HL-60 (cell line): ENCODE data around the gene MOCS1.

ENCODE experiments used
- GABPA ChIP-seq: IDR thresholded peaks from 2 replicates; pipeline ENCODE4 v1.6.1; 2012; ENCODE audit warnings: low read depth
- POLR2AphosphoS5 ChIP-seq: IDR thresholded peaks from 2 replicates; pipeline ENCODE4 v1.6.1; 2012; ENCODE audit warnings: low read depth
- SPI1 ChIP-seq: IDR thresholded peaks from 2 replicates; pipeline ENCODE4 v1.6.1; 2012; ENCODE audit warnings: low read depth, mild to moderate bottlenecking, borderline replicate concordance
- TF ChIP-seq, protein P1 (sequence below): IDR thresholded peaks from one replicate; pipeline ENCODE4 v1.5.1; 2011; ENCODE audit warnings: low read length, control low read depth, inconsistent platforms; ENCODE audit not compliant: insufficient read depth
- TF ChIP-seq, protein P2 (sequence below): IDR thresholded peaks from 2 replicates; pipeline ENCODE4 v1.6.1; 2012; ENCODE audit warnings: low read depth; ENCODE audit not compliant: insufficient replicate concordance

DNA sequence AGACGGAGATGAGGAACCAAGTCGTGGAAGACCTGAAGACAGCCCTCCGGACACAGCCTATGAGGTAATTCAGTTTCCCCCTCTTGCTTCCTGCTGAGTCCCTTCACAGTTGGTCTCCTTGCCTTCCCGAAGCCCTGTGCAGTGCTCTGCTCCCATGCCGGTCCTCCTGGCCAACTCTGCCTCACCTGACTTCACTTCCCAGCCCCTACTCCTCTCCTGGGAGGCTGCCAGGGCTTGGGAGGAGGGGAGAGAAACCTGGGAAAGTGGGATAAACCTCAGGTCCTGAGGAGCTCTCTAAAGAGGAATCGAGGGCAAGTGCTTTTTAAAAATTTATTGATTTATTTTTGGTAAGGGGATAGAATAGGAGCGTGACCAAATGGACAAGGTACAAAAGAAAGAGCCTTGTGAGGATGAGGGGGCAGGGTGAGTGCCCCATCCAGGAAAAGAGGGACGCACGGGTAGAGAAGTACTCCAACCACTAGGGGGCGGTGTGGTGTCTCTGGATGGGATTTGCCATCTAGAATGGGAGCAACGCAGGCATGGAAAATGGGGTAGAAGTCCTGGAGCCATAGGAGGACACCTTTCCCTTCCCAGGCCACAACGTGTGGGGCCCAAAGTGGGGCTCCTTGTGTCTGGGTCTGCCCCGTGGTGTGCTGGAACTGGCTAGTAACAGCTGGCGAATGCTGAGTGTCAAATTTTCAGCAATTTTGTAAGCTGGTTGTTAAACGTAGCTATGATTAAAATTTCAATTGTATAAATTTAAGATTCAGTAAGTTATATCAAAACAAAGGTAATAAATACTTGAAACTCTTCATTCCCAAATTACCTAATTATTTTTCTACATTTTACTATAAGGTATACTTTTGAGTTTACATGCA lies 69.0 kb downstream of the MOCS1 start:
- TF ChIP-seq, protein P1, sequence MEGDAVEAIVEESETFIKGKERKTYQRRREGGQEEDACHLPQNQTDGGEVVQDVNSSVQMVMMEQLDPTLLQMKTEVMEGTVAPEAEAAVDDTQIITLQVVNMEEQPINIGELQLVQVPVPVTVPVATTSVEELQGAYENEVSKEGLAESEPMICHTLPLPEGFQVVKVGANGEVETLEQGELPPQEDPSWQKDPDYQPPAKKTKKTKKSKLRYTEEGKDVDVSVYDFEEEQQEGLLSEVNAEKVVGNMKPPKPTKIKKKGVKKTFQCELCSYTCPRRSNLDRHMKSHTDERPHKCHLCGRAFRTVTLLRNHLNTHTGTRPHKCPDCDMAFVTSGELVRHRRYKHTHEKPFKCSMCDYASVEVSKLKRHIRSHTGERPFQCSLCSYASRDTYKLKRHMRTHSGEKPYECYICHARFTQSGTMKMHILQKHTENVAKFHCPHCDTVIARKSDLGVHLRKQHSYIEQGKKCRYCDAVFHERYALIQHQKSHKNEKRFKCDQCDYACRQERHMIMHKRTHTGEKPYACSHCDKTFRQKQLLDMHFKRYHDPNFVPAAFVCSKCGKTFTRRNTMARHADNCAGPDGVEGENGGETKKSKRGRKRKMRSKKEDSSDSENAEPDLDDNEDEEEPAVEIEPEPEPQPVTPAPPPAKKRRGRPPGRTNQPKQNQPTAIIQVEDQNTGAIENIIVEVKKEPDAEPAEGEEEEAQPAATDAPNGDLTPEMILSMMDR: peak; percentile 53
- no peak for TF ChIP-seq POLR2AphosphoS5
- TF ChIP-seq, protein P2, sequence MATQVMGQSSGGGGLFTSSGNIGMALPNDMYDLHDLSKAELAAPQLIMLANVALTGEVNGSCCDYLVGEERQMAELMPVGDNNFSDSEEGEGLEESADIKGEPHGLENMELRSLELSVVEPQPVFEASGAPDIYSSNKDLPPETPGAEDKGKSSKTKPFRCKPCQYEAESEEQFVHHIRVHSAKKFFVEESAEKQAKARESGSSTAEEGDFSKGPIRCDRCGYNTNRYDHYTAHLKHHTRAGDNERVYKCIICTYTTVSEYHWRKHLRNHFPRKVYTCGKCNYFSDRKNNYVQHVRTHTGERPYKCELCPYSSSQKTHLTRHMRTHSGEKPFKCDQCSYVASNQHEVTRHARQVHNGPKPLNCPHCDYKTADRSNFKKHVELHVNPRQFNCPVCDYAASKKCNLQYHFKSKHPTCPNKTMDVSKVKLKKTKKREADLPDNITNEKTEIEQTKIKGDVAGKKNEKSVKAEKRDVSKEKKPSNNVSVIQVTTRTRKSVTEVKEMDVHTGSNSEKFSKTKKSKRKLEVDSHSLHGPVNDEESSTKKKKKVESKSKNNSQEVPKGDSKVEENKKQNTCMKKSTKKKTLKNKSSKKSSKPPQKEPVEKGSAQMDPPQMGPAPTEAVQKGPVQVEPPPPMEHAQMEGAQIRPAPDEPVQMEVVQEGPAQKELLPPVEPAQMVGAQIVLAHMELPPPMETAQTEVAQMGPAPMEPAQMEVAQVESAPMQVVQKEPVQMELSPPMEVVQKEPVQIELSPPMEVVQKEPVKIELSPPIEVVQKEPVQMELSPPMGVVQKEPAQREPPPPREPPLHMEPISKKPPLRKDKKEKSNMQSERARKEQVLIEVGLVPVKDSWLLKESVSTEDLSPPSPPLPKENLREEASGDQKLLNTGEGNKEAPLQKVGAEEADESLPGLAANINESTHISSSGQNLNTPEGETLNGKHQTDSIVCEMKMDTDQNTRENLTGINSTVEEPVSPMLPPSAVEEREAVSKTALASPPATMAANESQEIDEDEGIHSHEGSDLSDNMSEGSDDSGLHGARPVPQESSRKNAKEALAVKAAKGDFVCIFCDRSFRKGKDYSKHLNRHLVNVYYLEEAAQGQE: no peak
- no peak for TF ChIP-seq GABPA
- no peak for TF ChIP-seq SPI1
